ENCODE data around the gene TRMT44.
"Not testable (repeated sequence)": the region's sequence is repeated elsewhere in the genome, so short reads cannot be mapped to it uniquely, and the experiment has no call there.

TRMT44 gene

GRCh38 chr4:8505229-8505628, 64.7 kb downstream of the TRMT44 start:
- Histone ChIP-seq H3K4me3 (no peak overlapping the region), H3K9me3 (no peaks in the 10 kb centered on the region), H3K36me3 (replicated peaks) (no peaks in the 10 kb centered on the region), H3K27me3 (ENCODE audit: low read depth) (no peaks in the 10 kb centered on the region), H3K4me1 (no peaks in the 10 kb centered on the region)
- DNase-seq (ENCODE audit: low spot score in 2 of 2), result no peak
- in situ Hi-C loops (cut with MboI; ENCODE audit: low sequenced_read_pairs), result no loop called here

DNA sequence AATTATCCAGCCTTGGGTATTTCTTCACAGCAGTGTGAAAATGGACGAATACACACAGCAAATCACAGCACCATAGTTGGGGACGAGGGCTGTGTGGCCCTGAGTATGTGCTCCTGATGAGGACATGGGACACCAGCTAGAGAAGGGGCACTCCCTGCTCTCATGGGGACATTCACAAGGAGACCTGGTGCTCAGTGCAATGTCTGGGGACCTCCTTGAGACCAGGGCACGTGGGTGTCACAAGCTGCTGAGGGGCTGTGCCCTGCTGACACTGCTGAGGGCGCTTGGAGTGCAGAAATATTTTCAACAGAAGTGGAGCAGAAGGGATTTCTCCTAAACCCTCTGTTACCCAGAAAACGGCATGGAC, 65.4 kb downstream of the TRMT44 start:
- in situ Hi-C loops (cut with MboI; ENCODE audit: low sequenced_read_pairs), result no loop called here
- DNase-seq (ENCODE audit: low spot score in 2 of 2), result no peak
- Histone ChIP-seq H3K9me3 (no peaks in the 10 kb centered on the region), H3K4me3 (no peak overlapping the region), H3K27me3 (ENCODE audit: low read depth) (no peaks in the 10 kb centered on the region), H3K36me3 (replicated peaks) (no peaks in the 10 kb centered on the region), H3K4me1 (no peaks in the 10 kb centered on the region)

DNA sequence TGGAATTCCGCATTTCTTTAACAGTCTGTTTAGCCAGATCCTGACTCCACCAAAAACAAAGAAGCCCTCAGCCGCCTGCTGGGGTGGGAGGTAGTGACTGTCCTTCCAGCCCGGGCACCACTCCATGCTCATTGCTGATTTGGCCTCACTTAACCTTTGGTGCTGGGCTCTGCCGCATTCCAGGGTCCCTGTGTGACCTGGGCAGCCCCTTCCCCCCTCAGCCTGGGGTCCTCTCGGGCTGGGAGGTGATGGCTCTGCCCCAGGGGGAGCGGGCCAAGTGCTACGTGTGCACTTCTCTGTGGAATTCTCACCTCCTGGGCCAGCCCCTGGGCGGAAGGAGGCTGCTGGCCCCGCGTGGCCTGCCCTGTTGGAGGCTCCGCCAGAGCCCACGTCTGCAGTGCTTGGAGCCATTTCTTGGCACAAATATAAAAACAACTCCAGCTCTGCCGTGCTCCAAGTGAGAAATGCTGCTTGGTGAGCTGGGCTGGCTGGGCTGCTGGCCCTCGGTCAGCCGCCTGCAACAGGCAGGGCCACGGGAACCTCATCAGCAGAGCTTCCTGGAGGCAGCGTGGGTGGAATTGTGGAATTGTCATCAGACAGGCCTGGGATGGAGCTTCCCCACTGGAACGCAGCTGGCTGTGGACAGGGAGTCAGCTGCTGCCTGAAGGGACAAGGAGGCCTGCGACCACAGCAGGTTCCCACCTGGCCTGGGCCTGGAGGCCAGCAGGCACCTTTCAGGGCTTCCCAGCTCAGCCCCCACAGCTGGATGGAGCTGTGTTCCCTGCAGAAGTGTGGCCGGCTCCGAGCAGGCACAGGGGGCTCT, 66.0 kb downstream of the TRMT44 start:
- no peak for DNase-seq (ENCODE audit: low spot score in 2 of 2)
- Histone ChIP-seq H3K9me3 (no peaks in the 10 kb centered on the region), H3K36me3 (replicated peaks) (no peaks in the 10 kb centered on the region), H3K4me1 (no peaks in the 10 kb centered on the region), H3K27me3 (ENCODE audit: low read depth) (no peaks in the 10 kb centered on the region), H3K4me3 (no peak overlapping the region)
- in situ Hi-C loops (cut with MboI; ENCODE audit: low sequenced_read_pairs), result no loop called here

DNA sequence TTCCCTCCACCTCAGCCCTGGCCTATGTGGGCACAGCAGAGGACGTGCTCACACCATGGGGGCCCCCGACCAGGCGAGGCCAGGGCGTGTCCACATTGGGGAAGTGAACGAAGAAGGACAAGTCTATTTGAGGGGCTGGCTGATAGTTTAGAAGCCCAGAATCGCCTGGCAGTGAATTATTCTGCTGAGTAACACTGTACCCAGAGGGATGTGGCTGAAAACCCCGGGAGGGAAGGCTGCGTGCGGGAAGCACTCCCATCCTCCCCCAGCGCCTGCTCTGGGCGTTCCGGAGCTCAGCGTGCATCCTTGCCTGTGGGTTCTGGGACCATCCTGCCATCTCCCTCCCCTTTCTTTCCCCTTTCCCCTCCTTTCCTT, 66.6 kb downstream of the TRMT44 start:
- H3K4me3 ChIP-seq, result no peak overlapping the region
- no peaks in the 10 kb centered on the region for H3K36me3 ChIP-seq (replicated peaks)
- H3K9me3 ChIP-seq, result no peaks in the 10 kb centered on the region
- DNase-seq (ENCODE audit: low spot score in 2 of 2), result no peak
- H3K4me1 ChIP-seq, result no peaks in the 10 kb centered on the region
- in situ Hi-C loops (cut with MboI; ENCODE audit: low sequenced_read_pairs), result no loop called here
- no peaks in the 10 kb centered on the region for H3K27me3 ChIP-seq (ENCODE audit: low read depth)

DNA sequence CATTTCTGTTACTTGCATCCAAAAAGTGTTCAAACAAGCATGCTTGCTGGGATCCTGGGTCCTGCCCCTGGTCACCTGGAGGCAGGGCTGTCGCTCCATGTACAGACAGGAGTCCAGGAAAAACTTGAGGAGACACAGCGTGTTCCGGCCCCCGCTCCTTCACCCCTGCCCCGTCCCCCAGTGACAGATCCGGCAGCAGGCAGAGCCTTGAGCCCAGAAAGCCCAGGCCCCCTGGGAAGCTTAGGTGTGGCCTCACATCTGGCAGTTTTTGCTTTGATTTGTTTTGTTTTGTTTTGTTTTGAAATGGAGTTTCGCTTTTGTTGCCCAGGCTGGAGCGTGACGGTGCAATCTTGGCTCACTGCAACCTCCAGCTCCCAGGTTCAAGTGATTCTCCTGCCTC, 67.0 kb downstream of the TRMT44 start:
- in situ Hi-C loops (cut with MboI; ENCODE audit: low sequenced_read_pairs), result no loop called here
- no peak for DNase-seq (ENCODE audit: low spot score in 2 of 2)
- H3K27me3 ChIP-seq (ENCODE audit: low read depth), result no peaks in the 10 kb centered on the region
- no peak overlapping the region for H3K4me3 ChIP-seq
- H3K9me3 ChIP-seq, result no peaks in the 10 kb centered on the region
- no peaks in the 10 kb centered on the region for H3K4me1 ChIP-seq
- H3K36me3 ChIP-seq (replicated peaks), result no peaks in the 10 kb centered on the region

GRCh38 chr4:8508266-8508665, 67.7 kb downstream of the TRMT44 start:
- H3K9me3 ChIP-seq, result peaks cover 3% of the 10 kb centered on the region; the same call in 1 of the 2 replicates
- H3K4me1 ChIP-seq, result no peaks in the 10 kb centered on the region
- in situ Hi-C loops (cut with MboI; ENCODE audit: low sequenced_read_pairs), result no loop called here
- H3K4me3 ChIP-seq, result no peak overlapping the region
- no peaks in the 10 kb centered on the region for H3K36me3 ChIP-seq (replicated peaks)
- DNase-seq (ENCODE audit: low spot score in 2 of 2), result no peak
- no peaks in the 10 kb centered on the region for H3K27me3 ChIP-seq (ENCODE audit: low read depth)

GRCh38 chr4:8508740-8509139, 68.2 kb downstream of the TRMT44 start:
- H3K27me3 ChIP-seq (ENCODE audit: low read depth), result no peaks in the 10 kb centered on the region
- no peak for DNase-seq (ENCODE audit: low spot score in 2 of 2)
- H3K36me3 ChIP-seq (replicated peaks), result no peaks in the 10 kb centered on the region
- H3K4me3 ChIP-seq, result no peak overlapping the region
- in situ Hi-C loops (cut with MboI; ENCODE audit: low sequenced_read_pairs), result no loop called here
- peaks cover 4% of the 10 kb centered on the region; the same call in 1 of the 2 replicates for H3K9me3 ChIP-seq
- no peaks in the 10 kb centered on the region for H3K4me1 ChIP-seq

DNA sequence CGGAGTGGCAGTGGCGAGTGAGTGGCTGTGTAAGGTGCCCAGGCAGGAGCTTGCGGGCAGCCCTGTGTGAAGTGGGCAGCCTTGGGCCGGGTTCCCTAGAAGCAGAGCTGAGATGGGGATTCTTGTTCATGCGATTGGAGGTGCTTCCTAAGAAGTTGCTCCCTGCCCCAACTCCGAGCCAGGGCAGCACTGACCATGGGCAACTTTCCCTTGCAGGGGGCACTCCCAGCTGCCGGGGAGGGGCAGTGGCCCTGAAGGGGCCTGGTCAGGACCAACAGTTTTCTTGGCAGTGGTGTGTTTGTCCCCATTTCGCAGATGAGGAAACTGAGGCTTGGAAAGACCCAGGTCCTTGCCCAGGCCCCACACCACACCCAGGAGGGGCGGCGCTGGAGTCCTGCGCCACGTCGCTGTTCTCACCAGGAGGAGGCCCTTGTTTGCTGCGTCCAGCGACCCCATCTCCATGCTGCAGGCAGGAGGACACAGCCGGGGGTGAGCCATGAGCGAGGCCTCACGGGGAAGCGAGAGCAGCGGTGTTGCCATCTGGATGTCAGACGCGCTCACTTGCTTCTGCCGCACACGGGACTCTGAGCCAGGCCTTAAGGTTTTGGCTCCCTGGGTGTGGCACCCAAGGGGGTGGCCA, 68.9 kb downstream of the TRMT44 start:
- DNase-seq (ENCODE audit: low spot score in 2 of 2), result no peak

DNA sequence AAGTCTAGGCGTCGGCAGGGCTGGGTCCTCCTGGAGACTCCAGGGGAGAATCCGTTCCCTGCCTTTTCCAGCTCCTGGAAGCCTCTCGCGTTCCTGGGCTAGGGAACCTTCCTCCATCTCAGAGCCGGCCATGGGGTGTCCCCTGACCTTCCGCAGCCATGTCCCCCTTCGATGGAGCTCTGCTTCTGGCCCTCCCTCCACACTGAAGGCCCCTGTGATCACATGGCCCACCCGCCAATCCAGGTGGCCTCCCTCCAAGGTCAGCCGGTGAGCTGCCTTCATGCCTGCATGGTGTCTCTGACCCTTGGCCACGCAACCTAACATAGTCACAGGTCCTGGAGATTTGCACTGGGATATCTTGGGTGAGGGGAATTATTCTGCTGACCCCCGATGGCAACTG, 69.6 kb downstream of the TRMT44 start:
- Histone ChIP-seq H3K4me3 (no peak overlapping the region), H3K36me3 (replicated peaks) (no peaks in the 10 kb centered on the region), H3K27me3 (ENCODE audit: low read depth) (no peaks in the 10 kb centered on the region), H3K4me1 (no peaks in the 10 kb centered on the region), H3K9me3 (peaks cover 4% of the 10 kb centered on the region; the same call in 1 of the 2 replicates)
- no peak for DNase-seq (ENCODE audit: low spot score in 2 of 2)
- in situ Hi-C loops (cut with MboI; ENCODE audit: low sequenced_read_pairs), result no loop called here

More for the DNA sequence above, 68.9 kb downstream of the TRMT44 start:
- H3K9me3 ChIP-seq, result peaks cover 4% of the 10 kb centered on the region; the same call in 1 of the 2 replicates
- no peak overlapping the region for H3K4me3 ChIP-seq
- H3K4me1 ChIP-seq, result no peaks in the 10 kb centered on the region
- H3K27me3 ChIP-seq (ENCODE audit: low read depth), result no peaks in the 10 kb centered on the region
- in situ Hi-C loops (cut with MboI; ENCODE audit: low sequenced_read_pairs), result no loop called here
- H3K36me3 ChIP-seq (replicated peaks), result no peaks in the 10 kb centered on the region

- Histone ChIP-seq H3K4me1 (no peaks in the 10 kb centered on the region), H3K9me3 (peaks cover 4% of the 10 kb centered on the region; the same call in 1 of the 2 replicates), H3K27me3 (ENCODE audit: low read depth) (no peaks in the 10 kb centered on the region), H3K4me3 (no peak overlapping the region), H3K36me3 (replicated peaks) (no peaks in the 10 kb centered on the region)
- DNase-seq (ENCODE audit: low spot score in 2 of 2), result no peak
- in situ Hi-C loops (cut with MboI; ENCODE audit: low sequenced_read_pairs), result no loop called here
Observed at GRCh38 chr4:8510611-8511285, 70.2 kb downstream of the TRMT44 start.

GRCh38 chr4:8512510-8512909, 71.9 kb downstream of the TRMT44 start:
- Histone ChIP-seq H3K4me3 (no peak overlapping the region), H3K4me1 (no peaks in the 10 kb centered on the region), H3K9me3 (peaks cover 4% of the 10 kb centered on the region; the same call in 1 of the 2 replicates), H3K27me3 (ENCODE audit: low read depth) (no peaks in the 10 kb centered on the region), H3K36me3 (replicated peaks) (no peaks in the 10 kb centered on the region)
- in situ Hi-C loops (cut with MboI; ENCODE audit: low sequenced_read_pairs), result no loop called here
- DNase-seq (ENCODE audit: low spot score in 2 of 2), result no peak

DNA sequence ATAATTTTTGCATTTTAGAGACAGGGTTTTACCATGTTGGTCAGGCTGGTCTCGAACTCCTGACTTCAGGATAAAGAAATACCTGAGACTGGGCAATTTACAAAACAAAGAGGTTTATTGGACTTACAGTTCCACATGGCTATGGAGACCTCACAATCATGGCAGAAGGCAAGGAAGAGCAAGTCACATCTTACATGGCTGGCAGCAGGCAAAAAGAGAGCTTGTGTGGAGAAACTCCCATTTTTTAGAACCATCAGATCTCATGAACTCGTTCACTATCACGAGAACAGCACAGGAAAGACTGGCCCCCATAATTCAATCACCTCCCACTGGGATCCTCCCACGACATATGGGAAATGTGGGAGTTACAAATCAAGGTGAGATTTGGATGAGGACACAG, 72.5 kb downstream of the TRMT44 start:
- H3K4me1 ChIP-seq; H3K4me3 ChIP-seq; DNase-seq (ENCODE audit: low spot score in 2 of 2); in situ Hi-C loops (cut with MboI; ENCODE audit: low sequenced_read_pairs); H3K27me3 ChIP-seq (ENCODE audit: low read depth); H3K36me3 ChIP-seq (replicated peaks); H3K9me3 ChIP-seq: not testable (repeated sequence)

DNA sequence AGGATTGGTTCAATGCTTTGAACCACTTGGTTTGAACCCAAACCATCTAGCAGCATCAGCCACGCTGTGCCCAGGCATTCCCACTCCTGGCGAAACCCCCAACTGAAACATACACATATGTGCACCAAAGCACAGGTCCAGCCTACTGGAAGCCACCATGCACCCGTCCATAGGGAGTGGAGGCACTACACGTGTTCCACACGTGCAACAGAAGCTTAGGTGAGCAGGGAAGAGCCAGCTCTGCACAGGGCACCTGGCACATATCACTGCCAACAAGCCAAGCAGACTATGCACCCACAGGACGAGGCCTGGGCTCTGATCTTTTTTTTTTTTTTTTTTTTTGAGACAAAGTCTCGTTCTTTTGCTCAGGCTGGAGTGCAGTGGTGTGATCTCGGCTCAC, 73.4 kb downstream of the TRMT44 start:
- no peak for DNase-seq (ENCODE audit: low spot score in 2 of 2)
- no peaks in the 10 kb centered on the region for H3K4me1 ChIP-seq
- no peaks in the 10 kb centered on the region for H3K36me3 ChIP-seq (replicated peaks)
- no peaks in the 10 kb centered on the region for H3K27me3 ChIP-seq (ENCODE audit: low read depth)
- in situ Hi-C loops (cut with MboI; ENCODE audit: low sequenced_read_pairs), result no loop called here
- peaks cover 4% of the 10 kb centered on the region; the same call in 1 of the 2 replicates for H3K9me3 ChIP-seq
- H3K4me3 ChIP-seq, result no peak overlapping the region

GRCh38 chr4:8514391-8514790, 73.8 kb downstream of the TRMT44 start:
- Histone ChIP-seq H3K4me1 (no peaks in the 10 kb centered on the region), H3K36me3 (replicated peaks) (no peaks in the 10 kb centered on the region), H3K4me3 (no peak overlapping the region), H3K27me3 (ENCODE audit: low read depth) (no peaks in the 10 kb centered on the region), H3K9me3 (peaks cover 4% of the 10 kb centered on the region; the same call in 1 of the 2 replicates)
- DNase-seq (ENCODE audit: low spot score in 2 of 2), result no peak
- in situ Hi-C loops (cut with MboI; ENCODE audit: low sequenced_read_pairs), result no loop called here
